Measurements from ENCODE around the gene ICA1. TPM values are rescaled to one million over a fixed set of nuclear protein-coding genes. Genes with fewer than 3 reads are reported as not detected.

Gene ICA1
- polyA plus RNA-seq, 3 donors = 3.2 to 7.0 (median 4.2) TPM

DNA sequence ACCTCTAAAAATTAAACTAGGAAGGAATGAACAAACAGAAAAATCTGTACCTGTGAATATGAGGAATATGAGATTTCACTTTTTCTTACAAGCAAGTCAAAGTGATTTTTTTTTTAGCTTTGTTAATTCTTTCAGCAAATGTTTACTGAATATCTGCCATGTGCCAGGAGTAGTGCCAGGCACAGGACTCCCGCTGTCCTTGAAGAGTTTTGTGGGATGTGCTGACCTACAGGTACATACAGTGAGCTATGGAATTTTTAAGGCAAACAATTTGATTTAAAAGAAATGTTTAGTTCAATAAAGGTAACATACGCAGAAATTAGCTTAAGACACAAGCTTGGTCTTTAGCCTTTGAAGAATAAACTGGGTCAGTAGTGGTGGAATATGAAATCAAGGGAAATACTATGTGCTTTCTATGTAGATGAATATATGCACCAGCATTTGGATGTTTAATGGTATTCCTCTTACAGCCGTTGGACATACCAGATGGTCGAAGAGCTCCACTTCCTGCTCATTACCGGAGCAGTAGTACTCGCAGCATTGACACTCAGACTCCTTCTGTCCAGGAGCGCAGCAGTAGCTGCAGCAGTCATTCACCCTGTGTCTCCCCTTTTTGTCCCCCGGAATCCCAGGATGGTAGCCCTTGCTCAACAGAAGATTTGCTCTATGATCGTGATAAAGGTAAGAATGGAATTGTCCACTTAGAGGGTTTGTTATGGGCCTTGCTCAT is 191.4 kb downstream of the ICA1 start:
- Histone ChIP-seq H3K4me2 (replicated peaks; ENCODE audit: extremely low read depth, low read length, poor library complexity, severe bottlenecking) (no peak overlapping the region), H3K9me3 (replicated peaks in 1 of 2; ENCODE audit: control insufficient read depth in 1 of 2, insufficient read depth in 1 of 2, low read length in 2 of 2) (no peaks in the 10 kb centered on the region), H3K27me3 (ENCODE audit: control insufficient read depth in 2 of 2, insufficient read depth in 2 of 2, low read length in 2 of 2) (no peaks in the 10 kb centered on the region), H4K20me1 (ENCODE audit: insufficient read depth, low read length) (no peaks in the 10 kb centered on the region), H2AFZ (ENCODE audit: insufficient read depth, low read depth, low read length, poor library complexity, severe bottlenecking) (no peak overlapping the region), H3K4me3 (replicated peaks in 1 of 3; ENCODE audit: low read depth in 2 of 3, low read length in 3 of 3) (no peak overlapping the region), H3K9ac (ENCODE audit: insufficient read depth, low read length, poor library complexity, severe bottlenecking) (no peak overlapping the region), H3K36me3 (replicated peaks in 1 of 2; ENCODE audit: control insufficient read depth in 1 of 2, insufficient read depth in 2 of 2, low read length in 2 of 2) (no peaks in the 10 kb centered on the region), H3K79me2 (ENCODE audit: insufficient read depth, low read length) (no peaks in the 10 kb centered on the region), H3K4me1 (ENCODE audit: control insufficient read depth in 1 of 2, insufficient read depth in 2 of 2, low read length in 2 of 2) (no peaks in the 10 kb centered on the region), H3K27ac (ENCODE audit: low read depth in 1 of 2, low read length in 2 of 2) (no peak overlapping the region)
- Mint-ChIP-seq H3K36me3 (peaks cover 4 to 10% of the 10 kb centered on the region in 2 donors), H3K27ac (no peak overlapping the region), H3K4me3 (no peak overlapping the region), H3K27me3 (ENCODE audit: low read depth in 3 of 3) (peaks cover 0 to 2% (median 0%) of the 10 kb centered on the region in 3 donors), H3K9me3 (peaks cover 0 to 3% (median 0%) of the 10 kb centered on the region in 7 donors), H3K4me1 (no peaks in the 10 kb centered on the region)
- no peak for DNase-seq
- intact Hi-C loops (cut with micrococcal nuclease) = no loop called here
- 99% methylated on average over 7 of the region's 9 CpGs for WGBS (ENCODE audit: insufficient coverage)
- no peak for TF ChIP-seq CTCF (IDR thresholded peaks at IDR 0.05)

DNA sequence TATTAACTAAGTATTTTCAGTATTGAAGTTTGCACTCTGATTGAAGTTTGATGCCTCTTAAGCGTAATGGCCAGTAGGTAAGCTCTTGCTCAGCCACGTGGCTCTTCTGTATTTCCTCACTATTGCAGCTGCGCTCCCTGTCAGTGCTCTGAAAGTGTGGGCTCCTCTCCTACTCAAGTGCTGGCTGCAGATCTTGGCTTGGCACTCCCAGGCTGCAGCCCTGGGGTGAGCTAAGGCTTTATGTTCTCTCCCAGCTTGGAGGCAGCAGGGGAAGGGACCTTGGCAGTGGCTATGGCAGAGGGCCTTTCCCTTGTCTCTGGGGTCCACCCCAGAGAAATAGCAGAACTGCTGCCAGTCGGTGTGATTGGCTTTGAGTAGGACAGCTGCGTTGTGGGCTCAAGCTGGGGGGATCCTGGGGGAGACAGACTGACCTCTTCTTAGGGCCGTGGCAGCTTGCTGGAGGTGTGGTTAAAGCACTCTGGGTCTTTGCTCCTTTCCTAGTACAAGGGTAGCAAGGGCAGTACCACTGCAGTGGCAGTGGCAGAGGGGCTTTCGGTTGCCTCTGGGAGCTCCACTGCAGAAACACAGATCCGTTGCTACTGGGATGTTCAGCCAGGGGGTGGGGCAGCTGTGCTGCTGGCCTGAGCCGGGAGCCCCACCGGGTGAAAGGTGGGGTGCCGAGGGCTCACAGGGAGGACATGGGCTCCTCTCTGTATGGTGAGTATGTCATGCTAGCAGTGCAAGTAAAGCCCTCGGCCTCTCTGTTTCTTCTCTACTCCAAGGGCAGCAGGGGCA is 192.9 kb downstream of the ICA1 start:
- no peak overlapping the region for H3K9ac ChIP-seq (ENCODE audit: insufficient read depth, low read length, poor library complexity, severe bottlenecking)
- Mint-ChIP-seq H3K27ac (peak overlapping the region in 1 of 7 donors; percentile 76), H3K27me3 (ENCODE audit: low read depth in 3 of 3) (peaks cover 0 to 2% (median 0%) of the 10 kb centered on the region in 3 donors), H3K4me1 (no peaks in the 10 kb centered on the region), H3K4me3 (no peak overlapping the region), H3K9me3 (peaks cover 0 to 4% (median 0%) of the 10 kb centered on the region in 7 donors), H3K36me3 (peaks cover 4 to 10% of the 10 kb centered on the region in 2 donors)
- no peak for DNase-seq
- H3K27ac ChIP-seq (ENCODE audit: low read depth in 1 of 2, low read length in 2 of 2) = no peak overlapping the region
- intact Hi-C loops (cut with micrococcal nuclease) = no loop called here
- H3K27me3 ChIP-seq (ENCODE audit: control insufficient read depth in 2 of 2, insufficient read depth in 2 of 2, low read length in 2 of 2) = no peaks in the 10 kb centered on the region
- H3K4me3 ChIP-seq (replicated peaks in 1 of 3; ENCODE audit: low read depth in 2 of 3, low read length in 3 of 3) = no peak overlapping the region
- no peaks in the 10 kb centered on the region for H4K20me1 ChIP-seq (ENCODE audit: insufficient read depth, low read length)
- 93% methylated on average over 8 of the region's 12 CpGs for WGBS (ENCODE audit: insufficient coverage)
- no peak overlapping the region for H3K4me2 ChIP-seq (replicated peaks; ENCODE audit: extremely low read depth, low read length, poor library complexity, severe bottlenecking)
- no peaks in the 10 kb centered on the region for H3K36me3 ChIP-seq (replicated peaks in 1 of 2; ENCODE audit: control insufficient read depth in 1 of 2, insufficient read depth in 2 of 2, low read length in 2 of 2)
- H3K79me2 ChIP-seq (ENCODE audit: insufficient read depth, low read length) = no peaks in the 10 kb centered on the region
- H3K4me1 ChIP-seq (ENCODE audit: control insufficient read depth in 1 of 2, insufficient read depth in 2 of 2, low read length in 2 of 2) = no peaks in the 10 kb centered on the region
- no peak overlapping the region for H2AFZ ChIP-seq (ENCODE audit: insufficient read depth, low read depth, low read length, poor library complexity, severe bottlenecking)
- no peak for TF ChIP-seq CTCF (IDR thresholded peaks at IDR 0.05)
- H3K9me3 ChIP-seq (replicated peaks in 1 of 2; ENCODE audit: control insufficient read depth in 1 of 2, insufficient read depth in 1 of 2, low read length in 2 of 2) = no peaks in the 10 kb centered on the region
